ACHN (cell line): ENCODE results near the gene PTGES2.
"Not testable (repeated sequence)": the region's sequence is repeated elsewhere in the genome, so short reads cannot be mapped to it uniquely, and the experiment has no call there.

Source experiments
- DNase-seq: peaks from one replicate; pipeline ENCODE4 v3.0.0-alpha.2; 2015
- in situ Hi-C: cut with HindIII; loops from 2 replicates; pipeline ENCODE4 v1.10.0; 2017; ENCODE audit warnings: low sequenced_read_pairs, low pct_ligation_motif_present, low pct_unique_long_range_greater_than_20kb

PTGES2 gene

GRCh38 chr9:128122809-128123175 lies 4.7 kb downstream of the PTGES2 start:
- no peak for DNase-seq
- in situ Hi-C loops, result no loop called here

- in situ Hi-C loops, result no loop called here
- DNase-seq, result no peak
Measured at GRCh38 chr9:128121924-128122808, 5.4 kb downstream of the PTGES2 start.

GRCh38 chr9:128121466-128121810 lies 6.1 kb downstream of the PTGES2 start:
- no peak for DNase-seq
- in situ Hi-C loops, result no loop called here

- in situ Hi-C loops, result no loop called here
- DNase-seq, result no peak
Measured at GRCh38 chr9:128120741-128121465, 6.6 kb downstream of the PTGES2 start.

GRCh38 chr9:128120061-128120740 lies 7.3 kb downstream of the PTGES2 start:
- no peak for DNase-seq
- in situ Hi-C loops, result no loop called here

GRCh38 chr9:128118971-128119665 lies 8.4 kb downstream of the PTGES2 start:
- DNase-seq, result no peak
- in situ Hi-C loops, result no loop called here

- in situ Hi-C loops, result no loop called here
- DNase-seq, result no peak
Measured at GRCh38 chr9:128118472-128118857, 9.1 kb downstream of the PTGES2 start.

GRCh38 chr9:128117613-128118471 lies 9.7 kb downstream of the PTGES2 start:
- in situ Hi-C loops, result no loop called here
- DNase-seq, result peak; percentile 82

- in situ Hi-C loops, result no loop called here
- DNase-seq, result no peak
Measured at GRCh38 chr9:128116104-128117083, 11.1 kb downstream of the PTGES2 start.

- in situ Hi-C loops, result no loop called here
- DNase-seq, result no peak
Measured at GRCh38 chr9:128115187-128116103, 12.1 kb downstream of the PTGES2 start.

GRCh38 chr9:128114326-128115186 lies 13.0 kb downstream of the PTGES2 start:
- in situ Hi-C loops, result no loop called here

GRCh38 chr9:128113526-128114325 lies 13.8 kb downstream of the PTGES2 start:
- no peak for DNase-seq
- in situ Hi-C loops, result no loop called here

More at GRCh38 chr9:128114326-128115186, 13.0 kb downstream of the PTGES2 start:
- DNase-seq, result no peak

GRCh38 chr9:128111726-128112125 lies 15.8 kb downstream of the PTGES2 start:
- DNase-seq, in situ Hi-C loops: not testable (repeated sequence)

- DNase-seq, result no peak
- in situ Hi-C loops, result no loop called here
Measured at GRCh38 chr9:128109050-128109709, 18.3 kb downstream of the PTGES2 start.
